ENCODE results near the gene RPS26. TPM values are rescaled to one million over a fixed set of nuclear protein-coding genes. Genes with fewer than 3 reads are reported as not detected.
A peak's percentile ranks its signal among the peaks of the same experiment; 100 is the strongest.

The RPS26 gene
- total and polyA plus RNA-seq, 2 of the 13 experiments (the other 11 are each of a cell fraction or from before 2014, with no cell fraction given), result 150 to 421 TPM

- TF ChIP-seq SMAD1 (CRISPR knock-in tag; IDR thresholded peaks at IDR 0.05; ENCODE audit: borderline replicate concordance, low read depth), result peak; percentile 36; the same call in 1 of the 2 replicates
- TF ChIP-seq TBX2 (CRISPR knock-in tag; IDR thresholded peaks at IDR 0.05; ENCODE audit: borderline replicate concordance), result peak; percentile 99
- no peak for TF ChIP-seq SNAI1 (CRISPR knock-in tag; IDR thresholded peaks at IDR 0.05; ENCODE audit: borderline replicate concordance)
- no peak for TF ChIP-seq TCF12 (IDR thresholded peaks at IDR 0.05)
- TF ChIP-seq TCF12 (CRISPR knock-in tag; IDR thresholded peaks at IDR 0.05), result peak; percentile 35
- TF ChIP-seq ZNF331 (CRISPR knock-in tag; IDR thresholded peaks at IDR 0.05), result peak; percentile 97
- peak; percentile 77 for TF ChIP-seq POLR2G (IDR thresholded peaks at IDR 0.05; ENCODE audit: low read depth, low read length)
- TF ChIP-seq ZNF552 (CRISPR knock-in tag; IDR thresholded peaks at IDR 0.05; ENCODE audit: borderline replicate concordance), result peak; percentile 94; the same call in 1 of the 2 replicates
- peak; percentile 98 for TF ChIP-seq ZNF746 (CRISPR knock-in tag; IDR thresholded peaks at IDR 0.05)
- TF ChIP-seq ATF4 (CRISPR knock-in tag; IDR thresholded peaks at IDR 0.05), result peak in 1 of 2 experiments; percentile 88; a peak in 2 of 4 replicates
- TF ChIP-seq, protein P1, sequence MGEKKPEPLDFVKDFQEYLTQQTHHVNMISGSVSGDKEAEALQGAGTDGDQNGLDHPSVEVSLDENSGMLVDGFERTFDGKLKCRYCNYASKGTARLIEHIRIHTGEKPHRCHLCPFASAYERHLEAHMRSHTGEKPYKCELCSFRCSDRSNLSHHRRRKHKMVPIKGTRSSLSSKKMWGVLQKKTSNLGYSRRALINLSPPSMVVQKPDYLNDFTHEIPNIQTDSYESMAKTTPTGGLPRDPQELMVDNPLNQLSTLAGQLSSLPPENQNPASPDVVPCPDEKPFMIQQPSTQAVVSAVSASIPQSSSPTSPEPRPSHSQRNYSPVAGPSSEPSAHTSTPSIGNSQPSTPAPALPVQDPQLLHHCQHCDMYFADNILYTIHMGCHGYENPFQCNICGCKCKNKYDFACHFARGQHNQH (CRISPR knock-in tag; IDR thresholded peaks at IDR 0.05), result peak; percentile 99
- peak; percentile 97 for TF ChIP-seq MZF1 (CRISPR knock-in tag; IDR thresholded peaks at IDR 0.05; ENCODE audit: borderline replicate concordance)
- TF ChIP-seq ZNF318 (CRISPR knock-in tag; IDR thresholded peaks at IDR 0.05), result peak; percentile 93
- TF ChIP-seq ZFP41 (CRISPR knock-in tag; IDR thresholded peaks at IDR 0.05; ENCODE audit: borderline replicate concordance), result no peak; the same call in 1 of the 2 replicates
- TF ChIP-seq ZNF556 (CRISPR knock-in tag; IDR thresholded peaks at IDR 0.05; ENCODE audit: borderline replicate concordance), result peak; percentile 97; the same call in 1 of the 2 replicates
- no peak for TF ChIP-seq ZNF275 (CRISPR knock-in tag; IDR thresholded peaks at IDR 0.05; ENCODE audit: borderline replicate concordance)
These were observed 40.0 kb downstream of the RPS26 start (continued) for GRCh38 chr12:56081393-56082347.
